Fibroblast of the aortic adventitia (primary cell): ENCODE data around the gene ITIH4. TPM values are rescaled to one million over a fixed set of nuclear protein-coding genes. Genes with fewer than 3 reads are reported as not detected.

Experiments used
- DNase-seq: peaks from one replicate; pipeline ENCODE4 v3.0.0-alpha.2; 2010; ENCODE audit warnings: low read depth
- H3K4me3 ChIP-seq: 2 replicates; pipeline ENCODE4 v1.5.1; 2011; ENCODE audit warnings: low read depth, mild to moderate bottlenecking, control low read depth, low read length, moderate library complexity
- CTCF ChIP-seq: IDR thresholded peaks from 2 replicates; pipeline ENCODE4 v1.5.1; 2011; ENCODE audit warnings: mild to moderate bottlenecking, low read length, control low read depth, inconsistent platforms; ENCODE audit not compliant: insufficient read depth
- total RNA-seq: library from RNA; depleted of rRNA; stranded (reverse); fragments of >200 nt; gene quantifications from 2 replicates; pipeline ENCODE4 v1.2.3, GENCODE V29; 2012; ENCODE audit warnings: low replicate concordance

ITIH4 gene
- total RNA-seq, 1 donor: 0.36 TPM

DNA sequence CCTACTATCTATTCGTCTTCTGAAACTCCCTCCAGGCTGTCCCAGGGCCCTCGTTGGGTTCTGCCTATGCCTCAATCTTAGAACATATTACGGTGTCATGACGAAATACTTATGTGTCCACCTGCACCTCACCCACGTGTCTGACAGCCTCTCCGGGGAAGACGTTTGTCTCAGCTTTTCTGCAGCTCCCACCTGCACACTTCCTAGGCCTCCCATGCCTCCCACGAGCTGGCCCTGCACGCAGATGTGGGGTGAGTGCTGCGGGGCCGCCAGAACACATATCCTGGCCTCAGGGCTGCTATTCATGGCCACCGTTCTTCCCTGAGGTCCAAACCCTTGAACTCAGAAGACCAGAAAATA lies 11.5 kb upstream of the ITIH4 start:
- no peak overlapping the region for H3K4me3 ChIP-seq
- DNase-seq: no peak
- TF ChIP-seq CTCF: no peak

DNA sequence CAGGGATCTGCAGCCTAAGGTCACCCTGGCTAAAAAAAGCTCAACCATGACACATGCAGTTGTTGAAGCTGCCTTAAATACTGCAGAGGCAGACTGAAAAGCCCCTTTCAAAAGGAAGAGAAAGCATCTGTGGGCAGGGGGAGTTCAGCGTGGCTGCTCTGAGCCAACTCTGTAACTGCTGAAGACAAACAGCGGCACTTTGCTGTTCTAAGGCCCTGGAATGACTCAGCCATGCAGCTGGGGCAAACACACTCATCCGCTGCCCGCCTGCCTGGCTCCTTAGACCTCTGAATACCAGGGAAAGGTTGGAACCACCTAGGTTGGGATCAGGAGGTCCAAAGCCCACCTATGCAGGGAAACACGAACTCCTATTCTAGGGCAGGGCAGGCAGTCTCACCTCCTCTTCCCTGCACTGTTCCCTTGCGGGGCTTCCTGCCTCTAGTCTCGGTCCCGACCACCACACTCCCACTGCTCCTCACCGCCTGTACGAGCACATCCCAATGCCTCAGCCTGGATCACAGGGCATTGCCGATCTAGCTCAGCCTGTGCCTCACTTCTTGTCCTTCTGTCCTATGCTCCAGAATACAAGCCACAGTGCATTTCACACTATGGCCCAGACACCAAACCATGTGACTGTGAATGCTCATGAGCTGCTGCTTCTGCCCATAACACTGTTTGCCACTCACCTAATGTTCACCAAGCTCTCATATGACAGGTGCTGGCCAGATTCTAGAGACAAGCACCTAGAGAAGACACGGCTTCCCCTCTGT lies 10.9 kb upstream of the ITIH4 start:
- no peak for DNase-seq
- no peak overlapping the region for H3K4me3 ChIP-seq
- no peak for TF ChIP-seq CTCF

DNA sequence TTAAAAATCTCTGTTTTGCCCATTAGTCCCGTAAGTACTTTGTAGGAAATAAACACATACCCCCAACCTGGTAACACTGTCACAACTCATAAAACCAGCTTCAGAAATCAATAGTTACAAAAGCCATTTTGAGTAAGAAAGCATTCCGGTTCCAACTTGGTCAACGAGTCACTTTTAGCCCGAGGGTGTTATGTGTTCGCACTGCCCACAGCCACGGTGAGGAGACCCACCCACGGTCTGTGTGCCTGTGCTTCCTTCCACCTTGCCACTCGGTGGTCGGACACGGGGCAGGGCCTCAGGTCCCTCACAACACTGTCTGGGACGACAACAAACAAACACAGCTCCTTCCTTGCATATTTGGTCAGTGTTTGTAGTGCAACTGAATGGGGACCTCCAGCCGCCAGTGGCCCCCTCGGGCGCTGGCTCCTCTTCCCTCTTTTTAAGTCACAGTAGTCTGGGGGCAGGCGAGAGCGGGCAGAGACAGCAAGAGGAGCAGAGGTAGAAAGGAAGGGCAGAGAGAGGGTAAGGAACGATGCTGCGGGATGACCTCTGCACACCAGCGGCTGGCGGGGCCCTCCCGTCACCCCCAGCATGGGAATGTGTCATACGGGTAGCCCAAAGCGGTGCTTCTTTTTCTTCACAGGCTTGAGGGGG lies 9.5 kb upstream of the ITIH4 start:
- no peak overlapping the region for H3K4me3 ChIP-seq
- no peak for DNase-seq

DNA sequence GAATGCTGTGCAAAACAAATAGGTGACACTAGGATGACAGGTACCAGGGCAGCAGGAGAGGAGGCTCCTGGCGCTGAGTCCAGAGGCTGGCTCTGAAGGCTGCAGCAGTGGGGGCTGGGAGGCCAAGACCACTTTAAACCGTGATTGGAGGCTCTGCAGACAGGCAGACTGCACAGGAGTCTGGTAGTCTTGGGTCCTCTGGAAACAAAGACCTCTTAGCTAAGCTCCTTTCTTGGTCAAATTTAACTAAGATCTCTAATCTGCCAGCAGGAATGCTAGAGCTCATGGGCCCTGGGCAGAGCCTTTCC lies 8.8 kb upstream of the ITIH4 start:
- DNase-seq: no peak
- no peak for TF ChIP-seq CTCF
- no peak overlapping the region for H3K4me3 ChIP-seq

More for the DNA sequence above, 9.5 kb upstream of the ITIH4 start:
- no peak for TF ChIP-seq CTCF

GRCh38 chr3:52838561-52839267 lies 8.2 kb upstream of the ITIH4 start:
- no peak for DNase-seq
- no peak for TF ChIP-seq CTCF
- no peak overlapping the region for H3K4me3 ChIP-seq

DNA sequence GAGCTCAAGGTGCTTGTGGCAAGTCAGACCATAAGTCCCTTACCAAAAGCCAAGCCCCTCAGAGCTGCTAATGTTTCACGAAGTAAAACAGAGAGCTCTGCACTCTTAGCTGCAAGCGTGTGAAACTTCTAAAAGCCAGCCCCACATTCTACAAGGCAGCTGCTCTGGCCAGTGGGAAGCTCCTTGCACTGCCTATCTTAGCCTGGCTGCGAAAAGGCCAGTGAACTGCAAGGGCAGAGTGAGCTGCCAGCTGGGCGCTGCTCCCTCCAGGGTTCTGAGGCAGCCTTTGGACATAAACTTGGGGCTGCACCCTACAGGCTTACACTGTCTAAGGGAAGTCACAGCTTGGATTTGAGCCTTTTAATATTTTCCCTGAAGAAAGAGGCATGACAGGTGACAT lies 6.5 kb upstream of the ITIH4 start:
- no peak for TF ChIP-seq CTCF
- DNase-seq: no peak

More for the DNA sequence above, 6.5 kb upstream of the ITIH4 start:
- H3K4me3 ChIP-seq: no peak overlapping the region
